ENCODE data around the gene TPST2. TPM values are rescaled to one million over a fixed set of nuclear protein-coding genes. Genes with fewer than 3 reads are reported as not detected.

Gene TPST2
- total and polyA plus RNA-seq, 2 donors (not counting 3 experiments of a cell fraction or from before 2014, with no cell fraction given) = 49.4 to 121 TPM

GRCh38 chr22:26485806-26486390 lies 104.0 kb downstream of the TPST2 start:
- TF ChIP-seq POLR2AphosphoS5 (IDR thresholded peaks at IDR 0.05; ENCODE audit: insufficient read depth, low read depth, low read length) = no peak
- TF ChIP-seq FOS (IDR thresholded peaks at IDR 0.05; ENCODE audit: borderline replicate concordance, insufficient read depth, low read length) = no peak
- TF ChIP-seq EZH2 (IDR thresholded peaks at IDR 0.05; ENCODE audit: borderline replicate concordance, low read depth, low read length, severe bottlenecking) = no peak
- no peak for TF ChIP-seq GATA2 (IDR thresholded peaks at IDR 0.05; ENCODE audit: insufficient read depth, insufficient read length, low read depth, low read length)
- TF ChIP-seq, protein P1, sequence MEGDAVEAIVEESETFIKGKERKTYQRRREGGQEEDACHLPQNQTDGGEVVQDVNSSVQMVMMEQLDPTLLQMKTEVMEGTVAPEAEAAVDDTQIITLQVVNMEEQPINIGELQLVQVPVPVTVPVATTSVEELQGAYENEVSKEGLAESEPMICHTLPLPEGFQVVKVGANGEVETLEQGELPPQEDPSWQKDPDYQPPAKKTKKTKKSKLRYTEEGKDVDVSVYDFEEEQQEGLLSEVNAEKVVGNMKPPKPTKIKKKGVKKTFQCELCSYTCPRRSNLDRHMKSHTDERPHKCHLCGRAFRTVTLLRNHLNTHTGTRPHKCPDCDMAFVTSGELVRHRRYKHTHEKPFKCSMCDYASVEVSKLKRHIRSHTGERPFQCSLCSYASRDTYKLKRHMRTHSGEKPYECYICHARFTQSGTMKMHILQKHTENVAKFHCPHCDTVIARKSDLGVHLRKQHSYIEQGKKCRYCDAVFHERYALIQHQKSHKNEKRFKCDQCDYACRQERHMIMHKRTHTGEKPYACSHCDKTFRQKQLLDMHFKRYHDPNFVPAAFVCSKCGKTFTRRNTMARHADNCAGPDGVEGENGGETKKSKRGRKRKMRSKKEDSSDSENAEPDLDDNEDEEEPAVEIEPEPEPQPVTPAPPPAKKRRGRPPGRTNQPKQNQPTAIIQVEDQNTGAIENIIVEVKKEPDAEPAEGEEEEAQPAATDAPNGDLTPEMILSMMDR (IDR thresholded peaks at IDR 0.05; ENCODE audit: extremely low read depth in 1 of 2, insufficient read depth in 1 of 2, low read depth in 1 of 2, low read length in 2 of 2) = no peak
- no peak for TF ChIP-seq MYC (IDR thresholded peaks at IDR 0.05; ENCODE audit: low read depth, low read length)
- no peak for TF ChIP-seq MAX (IDR thresholded peaks at IDR 0.05; ENCODE audit: insufficient read depth, insufficient read length)
- no peak for TF ChIP-seq JUN (IDR thresholded peaks at IDR 0.05; ENCODE audit: borderline replicate concordance, insufficient read depth, insufficient read length, low read depth)
- H3K4me1 ChIP-seq (ENCODE audit: control insufficient read depth, extremely low read depth, insufficient read depth, low read length) = peaks cover 24% of the 10 kb centered on the region
- no peaks in the 10 kb centered on the region for H3K27me3 ChIP-seq (ENCODE audit: control insufficient read depth in 2 of 2, insufficient read depth in 2 of 2, low read length in 2 of 2)
- no peaks in the 10 kb centered on the region for H4K20me1 ChIP-seq (replicated peaks; ENCODE audit: control insufficient read depth, extremely low read depth, insufficient read depth, low read length)
- H2AFZ ChIP-seq (ENCODE audit: low read depth, low read length) = no peak overlapping the region
- no TSS peak for BruUV-seq (replicated peaks)
- H3K79me2 ChIP-seq (ENCODE audit: control insufficient read depth, insufficient read depth, low read length) = peaks cover 36% of the 10 kb centered on the region
- dilution Hi-C loops (cut with MboI; ENCODE audit: extremely low pct_ligation_motif_present, low sequenced_read_pairs) (no loop called here), intact Hi-C loops (cut with micrococcal nuclease) (loop anchor here (5.0 kb wide), 1 partner anchor 1364 kb away; no protein-coding TSS in a partner anchor)
- no peak overlapping the region for H3K9ac ChIP-seq (replicated peaks; ENCODE audit: extremely low read depth, insufficient read depth, low read length)
- CTCF ChIA-PET = interaction anchor here (0.7 to 1.9 kb wide), 2 partner anchors 17 to 19 kb away, joined by 4 to 6 read pairs; no protein-coding TSS in a partner anchor
- POLR2A ChIA-PET = no interaction called here
- H3K36me3 ChIP-seq (ENCODE audit: control insufficient read depth in 2 of 2, extremely low read depth in 1 of 2, insufficient read depth in 2 of 2, low read length in 2 of 2) = peaks cover 10 to 15% of the 10 kb centered on the region in 2 experiments
- no peaks in the 10 kb centered on the region for H3K9me1 ChIP-seq (replicated peaks; ENCODE audit: control insufficient read depth, extremely low read depth, insufficient read depth, low read length)
- H3K4me3 ChIP-seq (replicated peaks in 1 of 3; ENCODE audit: insufficient read depth in 1 of 3, low read depth in 1 of 3, low read length in 3 of 3) = no peak overlapping the region
- FAIRE-seq = no peak
- no peak for DNase-seq (ENCODE audit: low read depth, low spot score)
- no peak overlapping the region for H3K27ac ChIP-seq (ENCODE audit: insufficient read depth, low read depth, low read length)
- no peaks in the 10 kb centered on the region for H3K9me3 ChIP-seq (replicated peaks; ENCODE audit: control insufficient read depth, insufficient read depth, low read length)
- H3K4me2 ChIP-seq (ENCODE audit: insufficient read depth, low read length) = no peak overlapping the region
